NCI-H2107 (cell line): ENCODE data around the gene CDH20.

Source experiments
- DNase-seq: peaks from one replicate; lab custom pipeline; 2025; lab: John Stamatoyannopoulos, UW

The CDH20 gene

GRCh38 chr18:61531182-61531581 is 198.0 kb downstream of the CDH20 start:
- DNase-seq, result no peak

- no peak for DNase-seq
Measured at GRCh38 chr18:61531891-61532290, 198.7 kb downstream of the CDH20 start.

GRCh38 chr18:61535401-61535800 is 202.2 kb downstream of the CDH20 start:
- no peak for DNase-seq

DNA sequence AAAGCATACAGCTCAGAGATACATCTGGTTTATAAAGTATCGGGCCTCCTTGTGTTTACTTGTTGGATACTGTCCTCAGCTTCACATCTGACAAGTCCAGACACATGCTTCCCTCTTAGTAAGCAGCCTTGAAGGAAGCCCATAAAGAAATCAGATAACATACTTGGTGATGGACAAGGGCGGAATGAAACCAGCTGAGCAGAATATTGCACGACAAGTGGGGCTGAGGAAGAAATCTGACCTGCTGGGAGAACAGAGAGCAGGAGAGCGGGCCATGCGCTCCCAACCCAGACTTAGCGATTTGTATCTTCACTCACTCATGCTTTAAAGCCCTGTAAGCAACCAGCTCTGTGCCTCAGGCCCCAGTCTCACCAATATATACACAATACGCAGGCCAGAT is 208.4 kb downstream of the CDH20 start:
- DNase-seq, result no peak

DNA sequence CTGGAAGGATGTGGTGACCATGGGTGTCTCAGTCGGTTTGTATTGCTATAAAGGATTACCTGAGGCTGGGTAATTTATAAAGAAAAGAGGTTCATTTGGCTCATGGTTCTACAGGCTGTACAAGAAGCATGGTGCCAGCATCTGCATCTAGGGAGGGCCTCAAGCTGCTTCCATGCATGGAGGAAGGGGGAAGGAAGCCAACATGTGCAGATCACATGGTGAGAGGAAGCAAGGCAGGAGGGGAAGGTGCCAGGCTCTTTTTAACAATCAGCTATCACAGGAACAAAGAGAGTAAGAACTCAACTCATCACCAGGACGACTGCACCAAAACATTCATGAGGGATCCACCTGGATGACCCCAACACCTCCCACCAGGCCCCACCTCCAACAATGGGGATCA is 209.4 kb downstream of the CDH20 start:
- DNase-seq, result no peak

DNA sequence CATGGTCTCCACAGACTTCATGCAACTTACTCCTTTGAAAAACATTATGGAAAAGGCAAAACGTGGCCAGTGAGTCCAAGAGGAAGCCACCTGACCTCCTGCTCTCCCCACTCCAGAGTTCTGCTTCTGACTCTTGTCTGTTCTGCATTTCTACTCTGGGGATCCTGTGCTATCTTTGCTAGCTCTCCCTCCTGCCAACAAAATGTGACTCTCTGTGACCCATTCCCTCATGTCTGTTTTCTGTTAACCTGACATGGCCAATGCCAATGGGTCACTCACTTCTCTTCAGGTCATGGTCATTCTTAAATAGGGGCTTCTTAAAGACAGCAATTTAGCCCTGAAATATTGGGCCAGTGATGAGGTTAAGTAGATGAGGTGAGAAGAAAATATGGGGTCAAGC is 210.3 kb downstream of the CDH20 start:
- DNase-seq, result no peak

- DNase-seq, result no peak
Measured at GRCh38 chr18:61544178-61544577, 210.9 kb downstream of the CDH20 start.

DNA sequence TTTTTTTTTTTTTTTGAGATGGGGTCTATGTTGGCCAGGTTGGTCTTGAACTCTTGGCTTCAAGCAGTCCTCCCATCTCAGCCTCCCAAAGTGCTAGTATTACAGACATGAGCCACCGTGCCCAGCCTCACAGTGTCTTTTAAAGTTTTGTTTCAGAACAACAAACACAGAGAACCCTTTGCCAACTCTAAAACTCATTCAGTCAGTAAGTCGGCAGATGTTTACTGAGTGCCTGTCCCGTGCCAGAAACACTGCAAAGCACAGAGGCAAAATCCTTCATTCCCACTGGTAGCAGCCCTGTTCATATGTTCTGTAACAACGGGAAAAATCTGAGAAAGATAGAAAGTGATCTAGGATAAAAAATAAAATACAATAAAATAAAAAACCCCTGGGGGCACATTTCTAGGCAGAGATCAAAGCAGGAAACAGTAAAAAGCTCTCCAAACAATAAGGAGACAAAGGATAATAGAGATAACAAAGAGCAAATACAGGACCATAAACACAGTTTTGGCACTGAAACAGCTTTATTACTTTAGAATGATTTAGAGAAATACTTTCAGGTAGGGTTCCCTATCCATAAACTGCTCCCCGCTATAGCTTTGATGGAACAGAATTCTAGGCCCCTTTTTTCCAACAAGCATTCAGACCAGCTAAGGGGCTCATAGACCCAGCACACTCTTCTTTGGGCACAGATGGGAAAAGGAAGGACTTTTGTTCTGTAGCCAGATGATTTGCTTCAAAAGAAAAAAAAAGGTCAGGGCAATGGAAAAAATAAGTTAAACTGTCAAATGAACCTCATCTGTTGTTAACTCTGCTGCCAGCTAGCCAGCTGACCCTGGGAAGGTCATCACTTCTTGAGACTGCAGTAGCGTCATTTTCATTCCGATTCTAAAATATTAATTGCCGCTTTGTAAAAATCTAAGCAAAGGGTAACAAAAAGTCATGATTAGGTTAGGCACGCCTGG is 212.3 kb downstream of the CDH20 start:
- no peak for DNase-seq

GRCh38 chr18:61546590-61546989 is 213.4 kb downstream of the CDH20 start:
- no peak for DNase-seq

DNA sequence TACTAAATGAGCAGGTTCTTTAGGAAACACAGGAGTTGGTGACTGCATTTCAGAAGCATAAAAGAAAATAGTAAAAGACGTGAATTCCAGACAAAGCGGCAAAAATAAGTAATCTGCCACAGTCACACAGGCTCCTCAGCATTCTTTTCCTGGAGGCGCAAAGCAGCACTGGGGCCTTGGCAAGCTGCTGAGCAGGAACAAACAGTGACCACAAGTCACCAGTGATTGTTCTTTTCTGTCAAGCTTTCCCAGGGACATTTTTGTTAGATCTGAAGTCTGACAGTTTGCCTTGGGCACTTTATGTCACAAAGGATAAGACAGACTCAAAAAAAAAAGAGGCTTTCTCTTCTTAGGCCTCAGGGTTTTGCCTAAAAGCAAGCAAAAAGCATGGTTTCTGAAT is 216.2 kb downstream of the CDH20 start:
- DNase-seq, result no peak

GRCh38 chr18:61549889-61550288 is 216.7 kb downstream of the CDH20 start:
- no peak for DNase-seq

DNA sequence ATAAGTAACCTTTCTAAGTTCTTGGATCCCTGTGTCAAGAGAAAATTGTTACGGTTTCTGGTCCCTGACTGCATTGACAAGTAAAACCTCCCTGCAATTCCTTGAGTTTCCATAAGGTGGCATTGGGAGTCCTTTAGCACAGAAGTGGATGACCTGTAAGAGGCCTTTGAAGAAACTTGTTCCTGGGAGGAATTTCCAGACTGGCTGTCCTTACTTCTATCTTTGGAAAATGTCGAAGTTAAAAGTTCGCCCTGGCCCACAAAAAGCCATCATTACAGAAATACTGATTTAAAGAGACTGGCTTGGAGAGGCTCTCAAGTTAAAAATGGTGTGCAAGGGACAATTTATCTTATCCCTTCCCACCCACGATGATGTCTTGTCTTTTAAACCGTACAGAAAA is 218.4 kb downstream of the CDH20 start:
- DNase-seq, result peak; percentile 46

DNA sequence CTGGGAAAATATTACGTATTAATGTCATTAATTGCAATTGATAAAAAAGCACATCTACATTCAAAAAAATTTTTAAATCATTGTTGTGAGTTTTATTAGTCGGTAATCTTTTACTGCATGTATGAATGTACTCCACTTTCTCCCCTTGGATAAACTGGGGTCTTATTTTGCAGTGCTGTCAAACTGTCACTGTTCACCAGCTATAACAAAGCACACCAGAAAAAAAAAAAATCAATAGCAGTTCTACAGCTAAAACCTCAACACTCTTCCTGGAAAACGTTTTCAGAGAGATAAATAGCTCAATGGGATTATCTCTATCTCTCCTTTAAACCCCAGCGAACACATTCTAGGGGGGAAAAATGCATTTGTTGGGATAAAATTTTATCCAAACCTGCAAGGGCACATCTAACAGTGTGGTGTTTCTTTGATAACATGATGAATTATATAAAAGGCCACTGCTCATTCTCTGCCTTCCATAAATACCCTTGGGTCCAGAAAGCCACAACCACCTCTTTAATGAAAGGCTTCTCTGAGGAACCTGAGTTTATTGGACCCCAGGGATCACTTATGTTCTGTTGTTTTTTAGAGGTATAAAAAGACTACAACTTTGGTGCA is 219.9 kb downstream of the CDH20 start:
- DNase-seq, result peak; percentile 29

- DNase-seq, result no peak
Measured at GRCh38 chr18:61554117-61554776, 221.0 kb downstream of the CDH20 start.

DNA sequence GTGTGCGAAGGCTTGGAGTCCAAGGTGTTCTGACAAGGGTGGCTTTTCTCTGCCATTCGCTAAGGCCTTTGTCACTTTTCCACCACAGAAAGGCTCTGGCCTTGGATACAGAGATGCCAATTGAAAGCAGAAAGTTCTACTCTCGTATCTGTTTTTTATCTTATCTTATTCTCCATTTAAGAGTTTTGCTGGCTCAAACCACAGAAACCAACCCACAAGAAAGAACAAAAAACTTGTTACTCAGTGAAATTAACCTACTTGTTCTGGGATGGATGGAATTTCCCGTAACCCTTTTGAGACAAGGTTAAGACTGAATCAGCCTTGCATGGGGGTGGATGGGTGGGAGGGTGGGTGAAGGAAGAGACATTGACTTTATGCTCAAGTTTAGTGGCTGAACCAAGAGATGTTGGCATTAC is 221.7 kb downstream of the CDH20 start:
- no peak for DNase-seq

DNA sequence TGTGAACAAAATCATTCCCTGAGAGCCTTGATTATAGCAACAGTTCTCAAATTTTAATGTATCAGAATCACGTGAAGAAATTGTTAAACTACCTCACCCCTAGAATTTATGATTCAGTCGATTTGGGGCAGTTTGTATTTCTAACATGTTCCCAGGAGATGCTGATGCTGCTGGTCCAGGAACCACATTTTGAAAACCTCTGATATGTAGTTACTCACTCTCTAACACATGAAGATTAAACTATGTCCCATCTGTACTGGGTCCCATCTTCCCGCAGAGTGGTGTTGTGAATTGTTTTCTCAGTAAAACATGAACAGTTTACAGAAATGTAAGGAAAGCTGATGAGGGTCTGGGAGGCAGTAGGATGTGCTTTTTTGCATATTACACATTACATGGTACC is 223.1 kb downstream of the CDH20 start:
- DNase-seq, result no peak

GRCh38 chr18:61556862-61557261 is 223.6 kb downstream of the CDH20 start:
- DNase-seq, result no peak

DNA sequence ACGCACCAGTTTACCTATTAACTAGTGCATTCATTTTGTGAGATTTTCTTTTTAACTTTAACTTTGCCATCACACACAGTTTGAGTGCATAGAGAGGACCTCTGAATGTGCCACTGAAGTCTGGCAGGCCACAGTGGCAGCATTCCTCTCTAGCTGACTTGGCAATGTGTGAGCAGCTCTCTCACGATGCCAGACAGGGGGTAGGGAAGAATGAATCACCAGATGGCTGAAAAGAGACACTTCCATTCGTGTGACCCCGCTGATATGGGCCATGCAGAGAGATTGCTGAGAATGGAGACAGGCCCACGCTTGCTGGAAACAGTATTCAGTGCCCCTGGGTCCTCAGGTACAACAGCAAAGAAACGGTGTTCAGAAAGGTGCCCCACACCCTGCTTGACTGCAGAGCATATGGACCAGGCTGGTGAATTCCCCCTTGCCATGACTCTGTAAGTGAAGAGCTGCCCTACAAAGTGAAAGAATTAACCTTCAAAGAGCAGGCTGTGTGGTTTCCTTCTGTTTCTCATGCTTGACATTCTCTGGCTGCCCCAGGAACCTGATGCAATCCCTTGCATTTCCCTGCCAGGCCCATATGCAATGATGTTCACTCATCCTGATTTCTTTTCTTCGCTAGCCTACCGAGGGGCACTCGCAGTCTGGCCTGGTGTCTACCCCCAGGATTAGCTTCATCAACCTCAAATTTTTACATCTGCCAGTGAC is 236.1 kb downstream of the CDH20 start:
- no peak for DNase-seq

DNA sequence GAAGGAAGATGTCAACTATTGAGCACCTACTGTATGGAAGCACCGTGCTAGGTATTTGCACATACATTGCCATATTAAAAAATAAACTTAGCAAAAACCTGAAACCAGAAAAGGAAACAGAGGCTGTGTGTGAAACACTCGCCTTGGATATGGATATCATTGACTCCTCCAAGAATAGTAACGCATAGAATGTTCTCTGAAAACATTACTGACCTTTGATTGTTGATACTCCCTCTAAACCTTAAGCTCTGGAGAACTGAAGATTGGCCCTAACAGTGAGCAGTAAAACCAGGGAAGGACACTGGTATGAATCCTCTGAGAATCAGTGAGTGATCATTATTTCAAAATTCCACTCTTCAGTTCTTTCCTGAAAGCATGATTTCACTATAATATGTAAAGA is 236.8 kb downstream of the CDH20 start:
- no peak for DNase-seq

GRCh38 chr18:61572084-61572655 is 238.9 kb downstream of the CDH20 start:
- no peak for DNase-seq

- no peak for DNase-seq
Measured at GRCh38 chr18:61572871-61573270, 239.6 kb downstream of the CDH20 start.

GRCh38 chr18:61574665-61575064 is 241.4 kb downstream of the CDH20 start:
- DNase-seq, result no peak
